Cardiac ventricle fibroblast (primary cell): ENCODE results near the gene ZNF830. TPM values are rescaled to one million over a fixed set of nuclear protein-coding genes. Genes with fewer than 3 reads are reported as not detected.

Experiments
- total RNA-seq: library from RNA; depleted of rRNA; stranded (reverse); fragments of >200 nt; gene quantifications from 2 replicates; pipeline ENCODE4 v1.2.3, GENCODE V29; 2015

ZNF830 gene
- total RNA-seq = 10.0 and 11.3 TPM in 2 replicates

GRCh38 chr17:34961093-34961911, at the start of gene ZNF830, which contains the start of gene CCT6B:
TSS of gene ZNF830 (plus strand) at chr17:34961540. CDS start at chr17:34961567, 27 bp downstream.
TSS of gene CCT6B (minus strand) at chr17:34961460. CDS start at chr17:34961393, 67 bp downstream.

GRCh38 chr17:34980353-34980680, 19.0 kb downstream of the ZNF830 start, which contains the start of gene LIG3:
TSS of gene LIG3 (plus strand) at chr17:34980512. CDS start at chr17:34983006, 2,494 bp downstream.

Other genes starting within 250 kb of the ZNF830 start
- 0.69 and 1.5 TPM in 2 replicates for gene CCT6B, start 80 bp upstream of the ZNF830 start, total RNA-seq
- 8.6 and 19.8 TPM in 2 replicates for gene LIG3, start 19.0 kb downstream of the ZNF830 start, total RNA-seq
- gene RFFL, start 102.2 kb downstream of the ZNF830 start, total RNA-seq = 10.4 and 27.0 TPM in 2 replicates
- gene RAD51D, start 158.3 kb downstream of the ZNF830 start, total RNA-seq = 5.8 and 7.8 TPM in 2 replicates
- gene FNDC8, start 160.1 kb downstream of the ZNF830 start, total RNA-seq = not detected in 2 replicates
- gene NLE1, start 180.8 kb downstream of the ZNF830 start, total RNA-seq = 11.6 and 16.2 TPM in 2 replicates
- not detected in 2 replicates for gene UNC45B, start 186.3 kb downstream of the ZNF830 start, total RNA-seq
- gene SLC35G3, start 232.9 kb downstream of the ZNF830 start, total RNA-seq = not detected in 2 replicates